ENCODE results near the gene RBM39. TPM values are rescaled to one million over a fixed set of nuclear protein-coding genes. Genes with fewer than 3 reads are reported as not detected.
"Not testable (repeated sequence)": the region's sequence is repeated elsewhere in the genome, so short reads cannot be mapped to it uniquely, and the experiment has no call there.

RBM39 gene
- total RNA-seq, 4 donors from 2014 or later = 410 to 504 (median 446) TPM

- no peak for DNase-seq (ENCODE audit: low spot score in 2 of 2)
- WGBS, 2 donors = 90 to 93% methylated on average over 2 of the region's 2 CpGs
- Histone ChIP-seq H3K9me3 (no peaks in the 10 kb centered on the region), H3K27ac (no peak overlapping the region), H3K4me3 (no peak overlapping the region), H3K4me1 (peaks cover 0 to 35% (median 2%) of the 10 kb centered on the region in 4 donors), H3K27me3 (no peaks in the 10 kb centered on the region), H3K36me3 (peaks cover 0 to 98% (median 35%) of the 10 kb centered on the region in 3 donors)
- TF ChIP-seq EP300 (IDR thresholded peaks at IDR 0.05) (no peak), CTCF (IDR thresholded peaks at IDR 0.05) (no peak), POLR2A (IDR thresholded peaks at IDR 0.05) (no peak)
Measured at GRCh38 chr20:35715652-35716051, 26.4 kb downstream of the RBM39 start.

GRCh38 chr20:35714127-35714526 lies 27.9 kb downstream of the RBM39 start:
- Histone ChIP-seq H3K4me3 (no peak overlapping the region), H3K36me3 (peaks cover 0 to 98% (median 21%) of the 10 kb centered on the region in 3 donors), H3K9me3 (no peaks in the 10 kb centered on the region), H3K27me3 (no peaks in the 10 kb centered on the region), H3K27ac (no peak overlapping the region), H3K4me1 (peaks cover 0 to 47% (median 9%) of the 10 kb centered on the region in 4 donors)
- no peak for DNase-seq (ENCODE audit: low spot score in 2 of 2)
- TF ChIP-seq EP300 (IDR thresholded peaks at IDR 0.05) (no peak), CTCF (IDR thresholded peaks at IDR 0.05) (no peak), POLR2A (IDR thresholded peaks at IDR 0.05) (no peak)
- WGBS, 2 donors = 68 to 73% methylated on average over 4 of the region's 4 CpGs

GRCh38 chr20:35713120-35713519 lies 28.9 kb downstream of the RBM39 start:
- not testable (repeated sequence) for H3K27ac ChIP-seq; H3K27me3 ChIP-seq; H3K4me3 ChIP-seq; H3K9me3 ChIP-seq; DNase-seq (ENCODE audit: low spot score in 2 of 2)
- 89% methylated on average over 9 of the region's 9 CpGs for WGBS, 2 donors
- H3K36me3 ChIP-seq = peaks cover 0 to 99% (median 18%) of the 10 kb centered on the region in 3 donors
- H3K4me1 ChIP-seq = peaks cover 0 to 54% (median 10%) of the 10 kb centered on the region in 4 donors

- Histone ChIP-seq H3K4me1 (peaks cover 0 to 52% (median 10%) of the 10 kb centered on the region in 4 donors), H3K27me3 (no peaks in the 10 kb centered on the region), H3K36me3 (peaks cover 0 to 99% (median 18%) of the 10 kb centered on the region in 3 donors), H3K4me3 (no peak overlapping the region), H3K9me3 (no peaks in the 10 kb centered on the region), H3K27ac (peak overlapping the region in 2 of 4 donors; percentile 12 to 39)
- no peak for TF ChIP-seq POLR2A (IDR thresholded peaks at IDR 0.05)
- TF ChIP-seq EP300 (IDR thresholded peaks at IDR 0.05) = no peak
- TF ChIP-seq CTCF (IDR thresholded peaks at IDR 0.05) = no peak
- WGBS, 2 donors = 75 to 79% methylated on average over 6 of the region's 6 CpGs
- no peak for DNase-seq (ENCODE audit: low spot score in 2 of 2)
Measured at GRCh38 chr20:35711588-35712209, 30.4 kb downstream of the RBM39 start.

GRCh38 chr20:35710884-35711587 lies 31.0 kb downstream of the RBM39 start:
- Histone ChIP-seq H3K4me1 (peaks cover 0 to 52% (median 10%) of the 10 kb centered on the region in 4 donors), H3K27me3 (no peaks in the 10 kb centered on the region), H3K27ac (no peak overlapping the region), H3K9me3 (no peaks in the 10 kb centered on the region), H3K36me3 (peaks cover 0 to 99% (median 14%) of the 10 kb centered on the region in 3 donors), H3K4me3 (no peak overlapping the region)
- TF ChIP-seq CTCF (IDR thresholded peaks at IDR 0.05) (no peak), EP300 (IDR thresholded peaks at IDR 0.05) (no peak), POLR2A (IDR thresholded peaks at IDR 0.05) (no peak)
- no peak for DNase-seq (ENCODE audit: low spot score in 2 of 2)
- WGBS, 2 donors = 65 to 67% methylated on average over 6 of the region's 6 CpGs

Measured in tibial nerve (tissue), 4 donors.